ENCODE measurements around the gene PLPP6. TPM values are rescaled to one million over a fixed set of nuclear protein-coding genes. Genes with fewer than 3 reads are reported as not detected.

Gene PLPP6
- total RNA-seq, 4 donors from 2014 or later = 5.2 to 7.0 (median 6.1) TPM

DNA sequence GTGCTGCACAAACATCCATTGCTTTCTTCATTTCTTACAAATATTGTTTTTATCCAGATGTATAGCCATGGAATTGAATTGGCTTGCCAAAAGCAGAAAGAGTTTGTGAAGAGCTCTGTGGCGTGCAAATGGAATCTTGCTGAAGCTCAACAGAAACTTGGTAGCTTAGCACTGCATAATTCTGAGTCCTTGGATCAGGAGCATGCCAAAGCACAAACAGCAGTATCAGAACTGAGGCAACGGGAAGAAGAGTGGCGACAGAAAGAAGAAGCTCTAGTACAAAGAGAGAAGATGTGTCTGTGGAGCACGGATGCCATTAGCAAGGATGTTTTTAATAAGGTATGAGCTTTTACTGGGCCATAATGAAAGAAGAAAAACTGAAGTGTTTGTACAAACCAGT, 22.7 kb downstream of the PLPP6 start:
- TF ChIP-seq, protein P1, sequence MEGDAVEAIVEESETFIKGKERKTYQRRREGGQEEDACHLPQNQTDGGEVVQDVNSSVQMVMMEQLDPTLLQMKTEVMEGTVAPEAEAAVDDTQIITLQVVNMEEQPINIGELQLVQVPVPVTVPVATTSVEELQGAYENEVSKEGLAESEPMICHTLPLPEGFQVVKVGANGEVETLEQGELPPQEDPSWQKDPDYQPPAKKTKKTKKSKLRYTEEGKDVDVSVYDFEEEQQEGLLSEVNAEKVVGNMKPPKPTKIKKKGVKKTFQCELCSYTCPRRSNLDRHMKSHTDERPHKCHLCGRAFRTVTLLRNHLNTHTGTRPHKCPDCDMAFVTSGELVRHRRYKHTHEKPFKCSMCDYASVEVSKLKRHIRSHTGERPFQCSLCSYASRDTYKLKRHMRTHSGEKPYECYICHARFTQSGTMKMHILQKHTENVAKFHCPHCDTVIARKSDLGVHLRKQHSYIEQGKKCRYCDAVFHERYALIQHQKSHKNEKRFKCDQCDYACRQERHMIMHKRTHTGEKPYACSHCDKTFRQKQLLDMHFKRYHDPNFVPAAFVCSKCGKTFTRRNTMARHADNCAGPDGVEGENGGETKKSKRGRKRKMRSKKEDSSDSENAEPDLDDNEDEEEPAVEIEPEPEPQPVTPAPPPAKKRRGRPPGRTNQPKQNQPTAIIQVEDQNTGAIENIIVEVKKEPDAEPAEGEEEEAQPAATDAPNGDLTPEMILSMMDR (IDR thresholded peaks at IDR 0.05; ENCODE audit: low read depth) = no peak

DNA sequence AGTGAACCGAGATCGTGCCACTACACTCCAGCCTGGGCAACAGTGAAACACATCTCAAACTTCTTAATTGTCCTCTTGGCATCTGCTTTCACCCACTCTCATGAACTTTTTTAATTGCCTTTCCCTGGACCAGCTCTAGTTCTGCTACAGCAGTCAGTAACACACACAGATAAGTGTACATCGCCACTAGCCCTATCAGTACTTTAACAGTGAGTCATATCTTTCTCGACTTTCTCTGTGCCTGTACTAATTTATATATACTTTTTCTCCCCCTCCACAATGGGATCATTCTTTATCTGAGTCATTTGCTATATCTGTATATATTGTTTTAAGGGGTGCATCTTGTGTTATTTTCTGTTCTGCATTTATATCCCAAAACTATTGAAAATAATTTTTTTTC, 24.0 kb downstream of the PLPP6 start:
- TF ChIP-seq, protein P1 (IDR thresholded peaks at IDR 0.05; ENCODE audit: low read depth) = no peak

DNA sequence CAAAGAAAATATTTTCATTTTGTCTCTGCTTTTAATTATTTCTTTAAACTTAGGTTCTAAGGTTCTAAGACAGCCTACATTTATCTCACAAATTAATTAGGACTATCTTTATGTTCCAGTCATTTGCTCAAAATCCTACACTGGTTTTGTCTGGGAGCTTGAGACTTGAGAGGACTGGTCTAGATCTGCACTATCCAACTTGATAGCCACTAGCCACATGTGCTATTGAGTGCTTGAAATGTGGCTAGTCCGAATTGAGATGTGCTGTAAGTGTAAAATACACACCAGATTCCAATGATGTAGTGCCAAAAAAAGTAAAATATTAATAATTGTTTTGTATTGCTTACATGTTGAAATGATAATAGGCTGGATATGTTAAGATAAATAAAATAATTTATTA, 24.5 kb downstream of the PLPP6 start:
- TF ChIP-seq, protein P1 (IDR thresholded peaks at IDR 0.05; ENCODE audit: low read depth) = no peak

DNA sequence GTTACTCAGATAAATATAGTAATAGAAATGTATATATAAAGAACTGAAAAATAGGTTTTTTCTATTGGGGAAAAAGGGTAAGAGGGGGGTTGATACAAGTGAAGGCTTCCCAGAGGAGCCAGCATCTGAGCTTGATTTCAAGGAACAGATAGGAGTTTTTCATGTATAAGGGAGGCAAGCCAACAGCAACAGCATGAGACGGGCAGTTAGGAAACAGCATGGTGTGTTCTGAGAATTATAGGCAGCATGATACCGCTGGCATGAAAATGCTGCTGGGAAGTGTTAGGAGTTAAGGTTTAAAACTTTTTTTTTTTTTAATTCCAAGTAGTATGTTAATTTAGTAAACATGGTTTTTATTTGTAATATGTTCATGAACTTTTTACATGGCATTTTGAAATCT, 26.9 kb downstream of the PLPP6 start:
- TF ChIP-seq, protein P1 (IDR thresholded peaks at IDR 0.05; ENCODE audit: low read depth) = no peak

DNA sequence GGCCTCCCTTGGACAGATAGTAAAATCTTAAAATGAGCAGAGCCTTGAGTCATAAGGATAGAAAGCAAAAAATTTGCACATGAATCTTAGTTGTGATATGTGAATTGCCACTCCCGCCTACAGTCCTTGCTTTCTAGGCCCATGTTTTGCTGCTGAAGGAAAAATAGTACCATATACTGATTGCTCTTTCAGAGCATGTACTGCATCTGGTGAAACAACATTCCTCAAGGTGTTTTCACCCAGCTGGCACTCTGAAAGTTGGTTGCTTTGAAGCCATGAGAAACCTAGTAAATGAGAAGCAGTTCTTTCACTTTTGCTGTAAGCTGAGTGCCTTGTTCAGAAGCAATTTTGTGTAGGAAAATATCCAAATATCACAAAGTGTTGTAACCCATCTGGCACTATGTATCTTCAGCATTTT, 27.6 kb downstream of the PLPP6 start:
- TF ChIP-seq, protein P1 (IDR thresholded peaks at IDR 0.05; ENCODE audit: low read depth) = no peak

DNA sequence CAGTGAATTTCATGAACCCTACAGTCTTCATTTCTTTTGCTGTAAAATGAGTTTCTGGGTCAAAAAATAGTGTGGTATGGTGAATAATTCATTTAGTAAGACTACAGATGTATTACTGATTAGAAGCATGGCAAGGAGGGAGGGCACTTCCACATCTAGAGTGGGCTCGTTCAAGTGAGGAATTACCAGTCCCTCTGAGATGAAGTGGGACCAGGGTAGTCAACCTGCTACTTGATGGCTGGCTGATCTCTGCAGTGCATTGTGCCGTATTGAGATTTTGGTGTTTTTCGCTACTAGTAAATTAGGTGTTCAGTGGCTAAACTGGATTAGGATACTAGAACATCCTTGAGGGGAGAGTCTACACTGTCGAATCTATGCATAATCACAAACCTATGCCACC, 28.1 kb downstream of the PLPP6 start:
- TF ChIP-seq, protein P1 (IDR thresholded peaks at IDR 0.05; ENCODE audit: low read depth) = no peak

DNA sequence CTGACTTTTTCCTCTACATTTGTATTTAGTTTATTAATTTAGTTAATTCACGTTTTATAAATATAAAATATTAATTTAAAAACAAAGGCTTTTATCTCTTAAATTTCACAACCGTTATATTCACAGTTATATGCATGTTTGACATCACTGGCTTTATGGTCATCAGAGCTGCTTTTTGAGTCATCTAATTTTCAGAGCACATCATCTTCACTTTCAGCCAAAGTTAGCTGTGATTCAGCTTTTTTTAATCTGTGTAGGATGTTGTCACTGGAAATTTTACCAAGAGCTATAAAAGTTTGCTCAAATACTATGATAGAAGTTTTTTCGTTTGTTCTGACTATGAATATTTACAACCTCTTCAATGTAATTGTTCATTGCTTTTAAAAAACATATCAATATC, 29.7 kb downstream of the PLPP6 start:
- TF ChIP-seq, protein P1 (IDR thresholded peaks at IDR 0.05; ENCODE audit: low read depth) = no peak

Measured in subcutaneous adipose tissue (tissue), 4 donors.